GM18520 (cell line): ENCODE data around the gene GALNT17.

Experiments
- ATAC-seq: cut with Tn5 transposase; IDR thresholded peaks from one replicate; pipeline ENCODE4 v1.9.1; 2021; ENCODE audit not compliant: unreplicated experiment

GALNT17 gene

DNA sequence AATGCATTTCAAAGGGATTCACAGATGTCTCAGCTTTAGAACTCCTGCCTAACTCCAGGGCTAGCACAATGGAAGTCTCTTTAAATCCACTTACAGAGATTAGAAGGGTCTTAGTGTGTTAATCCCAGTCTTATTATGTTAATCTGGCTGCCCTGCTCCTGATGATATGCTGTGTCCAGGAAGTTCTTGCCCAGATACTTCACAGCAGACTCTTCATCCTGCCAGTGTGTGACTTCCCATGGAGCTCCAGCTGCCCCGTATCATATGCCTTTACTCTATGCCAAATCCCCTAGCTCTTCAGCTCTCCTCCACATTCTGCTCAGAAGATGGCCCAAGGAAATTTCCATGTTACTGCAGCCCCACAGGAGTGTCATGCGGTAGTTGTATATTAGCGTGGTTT lies 533.8 kb downstream of the GALNT17 start:
- no peak for ATAC-seq

DNA sequence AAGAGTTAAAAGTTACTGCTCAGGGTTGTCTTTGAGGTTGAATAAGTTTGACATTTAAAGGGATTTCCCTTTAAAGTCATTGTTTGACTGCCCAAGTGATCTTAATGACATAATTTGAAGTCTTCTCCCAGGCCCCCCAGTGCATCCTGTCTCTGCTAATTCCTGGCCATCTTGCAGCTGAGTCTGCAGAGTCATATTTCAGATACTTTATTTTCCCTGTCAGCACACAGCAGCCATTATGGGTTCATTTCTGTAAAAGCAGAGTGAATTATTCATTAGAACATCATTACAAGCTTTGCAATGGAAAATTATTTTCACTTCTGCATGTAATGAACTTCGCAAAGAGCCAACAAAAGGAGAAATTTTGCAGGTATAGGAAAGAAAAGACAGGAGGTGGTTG lies 536.6 kb downstream of the GALNT17 start:
- no peak for ATAC-seq

DNA sequence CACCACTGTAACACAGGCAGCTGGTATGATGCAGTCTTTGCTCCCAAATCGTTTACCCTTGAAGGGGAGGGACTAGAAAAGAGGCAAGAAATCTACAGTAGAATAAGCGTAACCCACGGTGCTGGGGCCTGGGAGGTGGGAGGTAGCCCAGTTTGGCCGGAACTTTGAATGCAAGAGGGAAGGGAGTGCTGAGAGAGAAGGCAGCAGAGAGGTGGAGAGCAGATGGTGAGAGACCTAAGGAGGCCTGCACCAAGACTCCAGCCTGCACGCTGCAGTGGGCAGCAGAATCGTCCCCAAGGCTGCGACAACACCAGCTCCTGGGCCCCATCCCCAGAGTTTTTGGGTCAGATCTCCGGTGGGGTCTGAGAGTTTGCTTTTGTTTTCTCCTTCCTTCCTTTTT lies 547.5 kb downstream of the GALNT17 start:
- ATAC-seq: no peak

DNA sequence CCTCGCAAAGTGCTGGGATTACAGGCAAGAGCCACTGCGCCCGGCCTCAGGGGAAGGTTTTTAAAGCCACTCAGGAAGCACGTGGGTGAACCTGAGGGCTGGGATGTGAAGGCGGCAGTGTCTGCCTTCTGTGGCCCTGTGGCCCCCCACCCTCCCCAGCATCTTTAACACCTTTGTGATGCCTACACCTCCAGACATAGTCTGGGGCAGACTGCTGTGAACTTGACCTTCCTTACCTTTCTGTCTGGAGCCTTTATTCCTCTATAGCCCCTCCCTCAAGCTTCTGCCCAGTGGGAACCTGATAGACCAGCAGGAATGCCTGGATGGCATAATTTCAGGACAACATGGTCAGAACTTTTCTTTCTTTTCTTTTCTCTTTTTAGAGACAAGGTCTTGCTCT lies 550.2 kb downstream of the GALNT17 start:
- no peak for ATAC-seq

DNA sequence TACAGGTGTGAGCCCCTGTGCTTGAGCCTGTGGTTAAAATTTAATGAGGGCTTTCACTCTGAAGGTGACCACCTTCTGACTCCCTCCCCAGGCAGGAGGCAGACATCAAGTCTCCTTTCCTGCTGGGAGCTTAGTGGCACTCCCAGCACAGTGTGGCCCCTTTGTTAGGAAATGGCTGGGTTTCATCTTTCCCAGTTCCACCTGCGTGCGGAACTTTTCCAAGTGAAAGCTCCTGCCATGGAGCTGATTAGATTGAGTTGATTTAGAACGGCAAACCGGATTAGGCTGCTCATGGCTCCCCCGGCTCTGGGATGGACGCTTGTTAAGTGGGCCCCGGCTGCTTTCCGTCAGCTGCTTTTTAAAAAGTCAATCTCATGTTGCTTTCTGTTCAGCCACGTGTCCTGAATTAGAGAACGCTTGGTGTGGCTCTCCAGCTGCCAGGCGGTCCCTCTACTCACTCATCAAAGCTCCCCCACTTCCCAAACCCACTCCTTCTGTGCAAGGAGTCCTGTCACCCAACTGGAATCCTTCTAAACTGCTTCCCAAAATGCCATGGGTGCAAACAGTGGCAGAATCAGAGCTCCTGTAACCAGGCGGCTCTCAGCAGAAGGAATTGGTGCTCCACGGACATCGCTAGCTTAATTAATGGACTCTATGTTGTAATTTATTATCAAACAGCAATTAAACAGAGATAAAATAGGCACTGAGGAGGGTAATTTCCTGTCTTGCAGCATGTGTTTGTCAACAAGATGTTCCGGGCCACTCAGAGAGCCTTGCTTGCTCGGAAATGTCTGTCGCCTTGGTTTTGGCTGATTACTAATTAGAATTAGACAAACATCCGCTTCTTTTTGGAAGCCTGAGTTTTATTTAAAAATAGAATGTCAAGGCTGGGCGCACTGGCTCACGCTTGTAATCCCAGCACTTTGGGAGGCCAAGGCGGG lies 551.2 kb downstream of the GALNT17 start:
- ATAC-seq: no peak

DNA sequence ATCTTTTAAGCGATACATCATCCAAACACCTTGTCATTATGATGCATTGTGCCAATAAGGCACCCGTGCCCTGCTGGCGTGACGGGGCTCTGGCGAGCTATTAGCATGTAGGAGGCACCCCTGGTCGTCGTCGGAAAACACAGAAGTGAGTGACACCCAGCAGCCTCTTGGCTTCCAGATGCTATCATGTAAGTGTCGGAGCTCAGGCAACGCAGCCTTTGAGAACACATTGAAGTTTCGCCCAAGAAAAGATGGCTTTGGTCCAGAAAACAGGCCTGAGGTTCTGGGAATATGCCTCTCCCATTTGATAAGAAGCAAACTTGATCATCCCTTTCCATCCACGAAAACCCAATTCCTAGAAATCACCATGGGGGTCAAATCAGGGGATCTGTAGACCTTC lies 555.3 kb downstream of the GALNT17 start:
- ATAC-seq: no peak

DNA sequence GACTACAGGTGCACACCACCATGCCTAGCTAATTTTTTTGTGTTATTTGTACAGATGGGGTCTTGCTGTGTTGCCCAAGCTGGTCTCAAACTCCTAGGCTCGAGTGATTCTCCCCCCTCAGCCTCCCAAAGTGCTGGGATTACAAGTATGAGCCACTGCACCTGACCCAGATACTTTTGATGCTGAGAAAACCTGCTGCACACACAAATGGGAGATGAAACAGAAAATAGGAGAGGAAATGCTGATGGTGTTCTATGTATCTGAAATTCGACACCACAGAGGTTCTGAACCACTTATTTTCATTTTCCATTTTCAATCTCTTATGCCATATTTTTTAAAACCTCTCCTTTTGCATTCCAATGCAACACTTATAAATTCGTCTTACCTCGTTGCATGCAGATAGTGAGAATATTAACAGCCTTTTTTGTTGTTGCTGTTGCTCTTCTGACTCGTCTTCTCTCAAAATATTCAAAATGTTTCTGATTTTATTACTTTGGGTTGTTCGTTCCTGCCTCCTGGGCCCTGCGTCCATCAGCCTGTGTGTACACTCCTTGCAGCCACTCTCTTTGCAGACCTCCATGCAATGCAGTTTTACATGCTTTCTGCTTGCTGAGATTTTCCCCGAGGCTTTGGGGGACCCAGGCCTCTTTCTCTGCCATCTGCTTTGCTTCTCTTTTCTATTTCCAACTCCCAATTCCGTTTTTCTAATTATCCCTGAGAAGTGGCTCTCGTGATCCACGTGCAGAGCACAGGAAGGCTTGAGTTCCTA lies 556.1 kb downstream of the GALNT17 start:
- ATAC-seq: no peak

DNA sequence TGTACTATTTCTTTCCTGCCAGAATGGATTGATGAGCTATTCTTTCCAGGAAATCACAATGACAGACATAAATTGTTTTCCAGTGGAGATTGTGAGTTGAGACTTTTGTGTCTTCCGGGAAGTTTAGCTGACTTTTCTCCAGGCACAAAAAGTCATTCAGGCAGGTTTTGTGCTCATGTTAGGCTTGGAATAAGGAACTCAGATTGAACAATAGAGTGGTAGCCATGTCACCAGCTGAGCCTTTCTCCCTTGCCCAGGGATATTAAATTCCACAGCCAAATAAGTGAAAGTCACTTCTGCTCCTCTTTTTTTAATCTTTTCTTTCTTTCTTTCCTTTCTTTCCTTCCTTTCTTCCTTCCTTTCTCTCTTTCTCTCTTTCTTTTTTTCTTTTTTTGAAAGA lies 559.6 kb downstream of the GALNT17 start:
- ATAC-seq: no peak

DNA sequence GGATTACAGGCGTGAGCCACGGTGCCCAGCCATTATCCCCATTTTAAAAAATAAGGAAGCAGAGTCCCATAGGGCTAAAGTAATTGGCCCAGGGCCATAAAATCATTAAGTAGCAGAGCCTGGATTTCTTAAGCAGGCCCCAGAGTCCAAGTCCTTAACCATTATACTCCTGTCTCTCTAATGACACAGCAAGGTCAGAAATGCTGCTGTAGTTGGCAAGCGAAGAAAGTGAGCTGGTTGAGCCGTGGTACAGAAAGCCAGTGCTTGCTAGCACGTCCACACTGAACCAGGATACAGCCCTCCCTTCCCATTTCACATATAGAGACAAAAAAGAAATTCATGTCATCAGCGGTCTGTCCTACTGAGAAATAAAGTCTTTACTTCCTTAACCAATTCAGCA lies 562.7 kb downstream of the GALNT17 start:
- ATAC-seq: no peak

DNA sequence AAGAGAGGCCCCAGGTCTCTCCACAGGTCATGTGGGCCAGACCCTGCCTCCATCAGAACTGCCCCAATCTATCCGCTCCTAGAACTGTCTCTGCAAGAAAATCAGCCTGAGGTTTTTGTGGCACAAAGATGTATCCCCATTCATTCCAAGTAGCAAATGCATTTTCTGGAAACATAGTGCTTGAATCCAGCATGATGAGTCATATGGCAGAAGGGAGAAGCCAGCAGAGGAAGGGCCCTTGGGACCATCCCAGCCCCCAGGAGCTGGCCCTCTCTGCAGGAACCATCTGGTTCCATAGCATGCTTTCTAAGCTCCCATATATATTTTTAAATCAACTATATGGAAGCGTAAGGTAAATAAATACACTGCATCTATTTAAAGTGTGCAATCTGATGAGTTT lies 563.2 kb downstream of the GALNT17 start:
- ATAC-seq: no peak

DNA sequence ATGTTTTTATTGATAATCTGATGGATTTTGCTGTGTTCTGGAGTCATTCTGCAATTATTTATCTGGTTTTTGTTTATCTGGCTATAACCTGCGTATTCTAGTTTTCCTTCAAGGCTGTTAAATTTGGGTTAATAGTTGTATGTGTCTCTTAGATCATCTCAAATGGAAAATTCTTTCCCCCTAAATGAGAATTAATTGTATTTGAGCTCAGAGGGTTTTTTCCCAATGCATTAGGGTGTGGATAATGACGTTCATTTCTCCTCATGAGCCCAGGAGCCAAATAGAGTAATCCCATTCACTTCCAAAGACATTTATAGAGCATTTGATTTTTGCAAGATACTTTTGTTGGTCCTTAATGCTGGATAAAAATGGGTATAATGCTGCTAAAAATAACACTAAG lies 564.6 kb downstream of the GALNT17 start:
- ATAC-seq: no peak

DNA sequence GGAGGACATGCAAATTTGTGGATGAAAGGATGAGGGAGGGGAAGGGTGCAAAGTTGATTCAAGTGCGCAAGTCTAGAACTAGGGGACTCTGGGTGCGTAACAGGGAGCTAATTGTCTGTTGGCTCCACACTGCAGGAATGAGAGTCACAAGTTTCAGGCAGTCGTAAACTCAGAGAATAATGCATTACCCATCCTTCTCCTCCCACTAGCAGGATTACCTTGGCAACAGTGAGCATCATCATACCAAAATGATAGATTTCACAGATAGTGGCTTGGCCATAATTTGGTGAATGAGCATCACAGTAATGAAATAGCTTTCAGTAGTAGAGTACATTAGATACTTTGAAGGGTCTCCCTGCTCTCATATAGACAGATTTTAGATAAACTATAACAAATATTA lies 565.5 kb downstream of the GALNT17 start:
- ATAC-seq: no peak

DNA sequence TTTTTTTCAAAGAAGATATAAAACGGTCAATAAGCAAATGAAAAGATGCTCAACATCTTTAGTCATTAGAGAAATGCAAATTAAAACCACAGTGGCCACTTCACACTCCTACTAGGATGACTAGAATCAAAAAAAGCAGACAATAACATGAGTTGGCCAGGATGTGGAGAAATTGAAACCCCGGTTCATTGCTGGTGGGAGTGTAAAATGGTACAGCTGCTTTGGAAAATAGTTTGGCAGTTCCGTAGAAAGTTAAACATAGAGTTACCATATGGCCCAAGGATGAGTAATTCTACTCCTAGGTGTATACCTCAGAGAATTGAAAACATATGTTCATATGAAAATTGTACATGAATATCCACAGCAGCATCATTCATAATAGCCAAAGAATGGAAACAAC lies 573.3 kb downstream of the GALNT17 start:
- ATAC-seq: no peak

DNA sequence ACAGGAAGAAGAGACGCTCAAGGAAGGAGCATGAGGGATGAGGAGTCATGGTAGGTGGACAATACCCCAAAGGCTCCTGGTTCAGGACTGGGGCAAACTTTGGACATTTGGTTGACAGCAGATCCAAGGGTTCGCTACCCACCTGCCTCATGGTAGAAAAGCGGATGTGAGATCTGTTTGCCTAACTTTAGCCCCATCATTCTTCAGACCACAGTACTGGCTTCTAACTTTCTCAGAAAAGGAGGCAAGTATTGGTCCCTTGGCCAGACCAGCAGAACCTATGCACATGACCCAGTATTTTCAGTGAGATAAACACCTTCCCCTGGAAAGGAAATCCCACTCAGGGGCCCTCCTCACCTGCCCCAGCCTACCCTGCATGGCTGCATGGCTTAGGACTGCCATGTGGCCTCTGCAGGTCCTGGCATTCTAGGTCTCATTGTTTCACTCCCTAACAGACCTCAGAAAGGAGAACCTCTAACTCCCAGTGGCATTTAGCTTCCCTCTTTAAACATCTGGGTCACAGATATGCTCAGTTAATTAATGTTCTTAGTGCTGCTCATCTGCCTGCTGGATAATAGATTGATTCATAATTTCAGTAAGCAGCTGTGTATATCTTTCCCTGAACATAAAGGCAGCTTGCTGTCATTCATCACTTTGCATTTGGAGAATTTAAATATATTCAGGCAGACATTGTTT lies 574.1 kb downstream of the GALNT17 start:
- ATAC-seq: no peak

DNA sequence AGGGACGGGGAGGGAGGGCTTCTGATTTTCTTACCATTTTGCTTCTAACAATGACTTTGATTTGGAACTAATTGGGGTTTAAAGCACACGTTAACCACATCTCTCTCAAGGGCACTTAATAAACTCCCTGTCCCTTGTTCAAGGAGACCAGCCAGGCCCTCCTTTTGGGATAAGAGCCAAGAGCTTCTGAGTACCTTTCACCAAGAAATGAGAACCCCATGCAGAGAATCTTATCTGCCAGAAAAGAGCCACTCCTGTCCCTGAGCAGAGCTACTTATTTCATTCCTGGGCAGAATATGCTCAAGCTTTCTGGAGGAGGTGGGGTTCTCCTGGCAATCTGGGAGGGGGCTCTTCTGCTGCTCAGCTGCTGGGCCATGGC lies 574.6 kb downstream of the GALNT17 start:
- no peak for ATAC-seq

DNA sequence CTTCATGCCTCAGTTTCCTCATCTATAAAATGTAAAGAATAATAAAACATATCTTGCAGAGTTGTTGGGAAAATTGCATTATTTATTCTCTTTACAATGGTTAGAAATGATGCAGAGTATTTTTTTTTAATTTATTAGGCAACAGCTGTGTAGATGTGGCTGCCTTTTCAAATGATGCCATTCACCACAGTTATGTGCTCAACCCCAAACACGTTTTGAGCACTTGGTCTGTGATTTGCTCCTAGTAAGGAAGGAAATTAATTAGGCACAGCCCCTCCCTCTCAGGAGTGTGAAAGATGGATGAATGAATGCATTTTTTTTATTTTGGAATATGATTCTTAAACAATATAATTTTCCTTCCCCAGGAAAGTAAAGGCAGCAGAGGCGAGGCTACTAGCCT lies 575.1 kb downstream of the GALNT17 start:
- ATAC-seq: no peak

DNA sequence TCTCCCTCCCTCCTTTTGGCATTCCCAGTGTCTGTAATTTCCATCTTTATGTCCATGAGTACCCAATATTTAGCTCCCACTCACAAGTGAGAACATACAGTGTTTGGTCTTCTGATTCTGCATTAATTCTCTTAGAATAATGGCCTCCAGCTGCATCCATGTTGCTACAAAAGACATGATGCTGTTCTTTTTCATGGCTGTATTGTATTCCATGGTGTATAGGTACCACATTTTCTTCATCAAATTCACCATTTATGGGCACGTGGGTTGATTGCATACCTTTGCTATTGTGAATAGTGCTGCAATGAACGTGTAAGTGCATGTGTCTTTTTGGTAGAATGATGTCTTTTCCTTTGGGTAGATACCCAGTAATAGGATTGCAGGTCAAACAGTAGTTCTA lies 576.8 kb downstream of the GALNT17 start:
- no peak for ATAC-seq

DNA sequence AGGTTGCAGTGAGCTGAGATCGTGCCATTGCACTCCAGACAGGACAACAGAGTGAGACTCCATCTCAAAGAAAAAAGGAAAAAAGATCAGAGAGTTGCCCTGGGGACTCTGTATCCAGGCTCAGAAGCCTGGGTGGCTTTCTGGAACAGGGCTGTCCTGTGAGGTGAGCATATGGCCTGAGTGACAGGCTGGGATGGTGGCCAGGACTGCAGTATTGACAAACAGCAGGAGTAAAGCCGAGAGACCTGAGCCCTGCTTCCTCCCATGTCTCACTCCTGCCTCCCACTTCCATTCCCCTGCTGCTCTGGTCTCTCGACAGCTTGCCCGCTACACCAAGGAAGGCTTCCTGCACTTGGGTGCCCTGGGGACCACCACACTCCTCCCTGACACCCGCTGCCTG lies 578.5 kb downstream of the GALNT17 start:
- ATAC-seq: no peak

DNA sequence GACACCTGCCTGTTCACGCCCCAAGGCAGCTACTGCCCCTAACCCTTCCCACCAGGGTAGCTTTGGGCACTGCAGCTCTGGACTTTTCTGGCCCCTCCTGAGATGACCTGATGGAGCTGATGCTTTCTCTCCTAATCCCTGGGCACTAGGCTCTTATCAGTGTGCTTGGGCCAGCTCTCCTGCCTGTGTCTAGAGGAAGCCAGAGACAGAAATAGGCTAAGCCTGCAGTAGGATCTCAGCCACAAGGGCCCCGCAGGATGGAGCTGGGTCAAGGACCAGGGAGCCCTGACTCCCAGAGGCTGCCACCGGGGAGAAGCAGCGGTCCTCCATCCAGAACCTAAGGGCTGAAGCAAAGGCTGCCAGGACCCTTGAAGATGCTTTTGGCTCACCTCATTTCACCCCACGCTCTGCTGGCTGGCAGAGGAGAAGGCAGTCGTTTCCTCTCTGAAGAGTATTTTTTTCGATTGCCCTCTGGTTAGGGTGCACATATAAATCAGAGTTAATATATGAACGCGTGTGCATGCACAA lies 580.8 kb downstream of the GALNT17 start:
- no peak for ATAC-seq

DNA sequence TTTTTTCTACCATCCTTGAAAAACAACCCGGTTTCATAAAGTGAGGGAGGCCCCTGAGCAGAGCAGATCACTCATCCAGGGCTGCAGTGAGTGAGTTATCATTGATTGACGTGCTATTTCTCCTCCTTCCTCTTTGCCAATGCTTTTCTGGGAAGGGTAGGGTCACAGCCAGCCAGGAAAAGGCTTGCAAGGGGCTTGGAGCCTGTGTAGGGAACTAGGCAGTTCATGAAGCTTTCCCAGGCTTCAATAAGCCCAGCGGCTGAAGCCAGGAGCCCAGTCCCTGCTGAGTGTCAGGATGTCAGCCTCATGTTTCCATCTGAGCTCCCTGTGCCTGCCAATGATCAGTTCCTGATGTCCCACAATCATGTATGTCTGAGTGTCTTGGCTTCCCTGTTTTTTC lies 584.7 kb downstream of the GALNT17 start:
- no peak for ATAC-seq

DNA sequence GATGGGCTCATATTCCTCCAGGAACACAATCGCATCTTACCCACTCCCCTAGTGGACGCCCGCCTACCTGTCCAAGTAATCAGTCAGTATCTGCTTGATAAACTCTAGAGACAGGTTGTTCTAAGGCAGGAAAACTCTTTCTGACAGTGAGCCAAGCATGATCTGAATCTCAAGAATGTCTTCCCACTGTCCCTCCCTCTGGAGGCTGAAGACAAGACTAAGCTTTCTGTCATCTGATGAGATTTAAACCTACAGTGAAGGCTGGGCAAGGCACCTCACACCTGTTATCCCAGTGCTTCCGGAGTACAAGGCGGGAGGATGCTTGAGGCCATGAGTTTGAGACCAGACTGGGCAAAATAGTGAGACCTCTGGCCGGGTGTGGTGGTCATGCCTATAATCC lies 586.6 kb downstream of the GALNT17 start:
- ATAC-seq: no peak

DNA sequence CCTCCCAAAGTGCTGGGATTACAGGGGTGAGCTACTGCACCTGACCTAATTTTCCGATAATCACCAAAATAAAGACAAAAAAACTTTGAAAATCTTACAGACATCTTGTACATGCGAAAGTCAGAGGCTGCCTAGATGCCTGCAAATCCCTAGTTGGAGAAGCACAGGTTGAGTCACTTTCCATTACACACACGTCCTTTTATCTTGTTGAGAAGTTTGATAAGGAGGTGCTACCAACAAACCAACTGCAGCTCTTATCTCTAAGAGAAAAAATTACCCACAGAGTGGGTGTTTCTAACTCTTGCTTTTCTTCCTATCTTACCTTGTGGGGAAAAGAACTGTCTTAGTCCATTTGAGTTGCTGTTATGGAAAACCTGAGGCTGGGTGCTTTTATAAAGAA lies 589.8 kb downstream of the GALNT17 start:
- ATAC-seq: no peak
